ENCODE results near the gene RSRP1. TPM values are rescaled to one million over a fixed set of nuclear protein-coding genes. Genes with fewer than 3 reads are reported as not detected.

RSRP1 gene
- total and polyA plus RNA-seq, 2 of the 13 experiments (the other 11 are each of a cell fraction or from before 2014, with no cell fraction given): 43.9 to 52.8 TPM

DNA sequence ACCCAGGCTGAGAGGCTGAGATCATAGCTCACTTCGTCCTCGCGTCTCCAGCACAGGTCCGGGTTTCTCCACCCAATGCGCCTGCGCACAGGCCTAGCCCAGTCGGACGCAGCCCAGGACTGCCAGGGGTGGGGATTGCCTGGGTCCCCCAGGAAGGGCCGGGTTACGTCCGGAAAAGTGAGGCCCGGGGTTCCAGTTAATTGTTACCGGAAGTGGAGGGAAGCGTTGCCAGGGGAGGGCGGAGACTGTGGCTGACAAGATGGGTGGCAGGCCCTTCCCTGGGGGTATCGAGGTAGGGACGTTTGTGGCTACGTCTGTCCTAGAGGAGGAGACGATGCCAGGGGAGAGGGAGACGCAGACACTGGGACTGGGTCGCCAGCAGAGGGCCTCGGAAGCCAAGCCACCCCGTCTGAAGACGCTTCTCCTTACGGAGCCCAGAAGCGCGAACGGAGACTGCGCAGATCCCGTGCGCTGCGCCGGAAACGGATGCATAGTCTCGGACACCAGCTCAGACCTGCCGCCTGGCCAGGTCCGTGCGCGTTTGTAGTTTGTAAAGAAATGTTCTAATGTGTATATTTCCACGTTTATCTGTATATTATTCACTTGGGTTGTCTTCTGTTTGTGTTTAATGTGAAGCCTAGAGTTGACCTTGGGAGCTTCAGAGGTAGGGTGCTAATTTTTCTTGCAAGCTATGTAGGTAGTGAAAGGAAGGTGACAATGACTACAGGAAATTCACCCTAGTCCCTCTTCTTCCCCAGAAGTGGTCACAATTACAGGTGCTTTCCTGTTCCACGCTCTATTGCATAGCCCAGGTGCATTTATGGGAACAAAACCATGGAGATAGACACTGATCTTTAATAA is 7.3 kb downstream of the RSRP1 start (continued):
- TF ChIP-seq, protein P1, sequence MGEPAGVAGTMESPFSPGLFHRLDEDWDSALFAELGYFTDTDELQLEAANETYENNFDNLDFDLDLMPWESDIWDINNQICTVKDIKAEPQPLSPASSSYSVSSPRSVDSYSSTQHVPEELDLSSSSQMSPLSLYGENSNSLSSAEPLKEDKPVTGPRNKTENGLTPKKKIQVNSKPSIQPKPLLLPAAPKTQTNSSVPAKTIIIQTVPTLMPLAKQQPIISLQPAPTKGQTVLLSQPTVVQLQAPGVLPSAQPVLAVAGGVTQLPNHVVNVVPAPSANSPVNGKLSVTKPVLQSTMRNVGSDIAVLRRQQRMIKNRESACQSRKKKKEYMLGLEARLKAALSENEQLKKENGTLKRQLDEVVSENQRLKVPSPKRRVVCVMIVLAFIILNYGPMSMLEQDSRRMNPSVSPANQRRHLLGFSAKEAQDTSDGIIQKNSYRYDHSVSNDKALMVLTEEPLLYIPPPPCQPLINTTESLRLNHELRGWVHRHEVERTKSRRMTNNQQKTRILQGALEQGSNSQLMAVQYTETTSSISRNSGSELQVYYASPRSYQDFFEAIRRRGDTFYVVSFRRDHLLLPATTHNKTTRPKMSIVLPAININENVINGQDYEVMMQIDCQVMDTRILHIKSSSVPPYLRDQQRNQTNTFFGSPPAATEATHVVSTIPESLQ (CRISPR knock-in tag; conservative IDR thresholded peaks at IDR 0.05): no peak
- no peak for TF ChIP-seq TSC22D2 (CRISPR knock-in tag; IDR thresholded peaks at IDR 0.05; ENCODE audit: borderline replicate concordance)
- peak; percentile 22; the same call in 1 of the 2 replicates for TF ChIP-seq ZFP37 (CRISPR knock-in tag; IDR thresholded peaks at IDR 0.05; ENCODE audit: borderline replicate concordance)
- TF ChIP-seq ZBTB7A (CRISPR knock-in tag; IDR thresholded peaks at IDR 0.05): no peak
- TF ChIP-seq, protein P2, sequence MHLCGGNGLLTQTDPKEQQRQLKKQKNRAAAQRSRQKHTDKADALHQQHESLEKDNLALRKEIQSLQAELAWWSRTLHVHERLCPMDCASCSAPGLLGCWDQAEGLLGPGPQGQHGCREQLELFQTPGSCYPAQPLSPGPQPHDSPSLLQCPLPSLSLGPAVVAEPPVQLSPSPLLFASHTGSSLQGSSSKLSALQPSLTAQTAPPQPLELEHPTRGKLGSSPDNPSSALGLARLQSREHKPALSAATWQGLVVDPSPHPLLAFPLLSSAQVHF (CRISPR knock-in tag; IDR thresholded peaks at IDR 0.05): no peak
- TF ChIP-seq ONECUT2 (CRISPR knock-in tag; IDR thresholded peaks at IDR 0.05): no peak
- TF ChIP-seq PPARG (CRISPR knock-in tag; conservative IDR thresholded peaks at IDR 0.05): no peak
- no peak for TF ChIP-seq RBM39 (IDR thresholded peaks at IDR 0.05; ENCODE audit: low read depth, low read length, poor library complexity, severe bottlenecking)
- TF ChIP-seq, protein P3, sequence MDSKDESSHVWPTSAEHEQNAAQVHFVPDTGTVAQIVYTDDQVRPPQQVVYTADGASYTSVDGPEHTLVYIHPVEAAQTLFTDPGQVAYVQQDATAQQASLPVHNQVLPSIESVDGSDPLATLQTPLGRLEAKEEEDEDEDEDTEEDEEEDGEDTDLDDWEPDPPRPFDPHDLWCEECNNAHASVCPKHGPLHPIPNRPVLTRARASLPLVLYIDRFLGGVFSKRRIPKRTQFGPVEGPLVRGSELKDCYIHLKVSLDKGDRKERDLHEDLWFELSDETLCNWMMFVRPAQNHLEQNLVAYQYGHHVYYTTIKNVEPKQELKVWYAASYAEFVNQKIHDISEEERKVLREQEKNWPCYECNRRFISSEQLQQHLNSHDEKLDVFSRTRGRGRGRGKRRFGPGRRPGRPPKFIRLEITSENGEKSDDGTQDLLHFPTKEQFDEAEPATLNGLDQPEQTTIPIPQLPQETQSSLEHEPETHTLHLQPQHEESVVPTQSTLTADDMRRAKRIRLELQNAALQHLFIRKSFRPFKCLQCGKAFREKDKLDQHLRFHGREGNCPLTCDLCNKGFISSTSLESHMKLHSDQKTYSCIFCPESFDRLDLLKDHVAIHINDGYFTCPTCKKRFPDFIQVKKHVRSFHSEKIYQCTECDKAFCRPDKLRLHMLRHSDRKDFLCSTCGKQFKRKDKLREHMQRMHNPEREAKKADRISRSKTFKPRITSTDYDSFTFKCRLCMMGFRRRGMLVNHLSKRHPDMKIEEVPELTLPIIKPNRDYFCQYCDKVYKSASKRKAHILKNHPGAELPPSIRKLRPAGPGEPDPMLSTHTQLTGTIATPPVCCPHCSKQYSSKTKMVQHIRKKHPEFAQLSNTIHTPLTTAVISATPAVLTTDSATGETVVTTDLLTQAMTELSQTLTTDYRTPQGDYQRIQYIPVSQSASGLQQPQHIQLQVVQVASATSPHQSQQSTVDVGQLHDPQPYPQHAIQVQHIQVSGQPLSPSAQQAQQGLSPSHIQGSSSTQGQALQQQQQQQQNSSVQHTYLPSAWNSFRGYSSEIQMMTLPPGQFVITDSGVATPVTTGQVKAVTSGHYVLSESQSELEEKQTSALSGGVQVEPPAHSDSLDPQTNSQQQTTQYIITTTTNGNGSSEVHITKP (CRISPR knock-in tag; IDR thresholded peaks at IDR 0.05; ENCODE audit: low read depth): no peak
- TF ChIP-seq PCBP2 (optimal IDR thresholded peaks at IDR 0.05; ENCODE audit: low read depth, low read length, poor library complexity, severe bottlenecking): no peak
- TF ChIP-seq ZNF577 (CRISPR knock-in tag; IDR thresholded peaks at IDR 0.05; ENCODE audit: borderline replicate concordance, low read depth): no peak
- TF ChIP-seq ZNF225 (CRISPR knock-in tag; IDR thresholded peaks at IDR 0.05): no peak
- no peak for TF ChIP-seq DNMT1 (CRISPR knock-in tag; IDR thresholded peaks at IDR 0.05)
- TF ChIP-seq, protein P4, sequence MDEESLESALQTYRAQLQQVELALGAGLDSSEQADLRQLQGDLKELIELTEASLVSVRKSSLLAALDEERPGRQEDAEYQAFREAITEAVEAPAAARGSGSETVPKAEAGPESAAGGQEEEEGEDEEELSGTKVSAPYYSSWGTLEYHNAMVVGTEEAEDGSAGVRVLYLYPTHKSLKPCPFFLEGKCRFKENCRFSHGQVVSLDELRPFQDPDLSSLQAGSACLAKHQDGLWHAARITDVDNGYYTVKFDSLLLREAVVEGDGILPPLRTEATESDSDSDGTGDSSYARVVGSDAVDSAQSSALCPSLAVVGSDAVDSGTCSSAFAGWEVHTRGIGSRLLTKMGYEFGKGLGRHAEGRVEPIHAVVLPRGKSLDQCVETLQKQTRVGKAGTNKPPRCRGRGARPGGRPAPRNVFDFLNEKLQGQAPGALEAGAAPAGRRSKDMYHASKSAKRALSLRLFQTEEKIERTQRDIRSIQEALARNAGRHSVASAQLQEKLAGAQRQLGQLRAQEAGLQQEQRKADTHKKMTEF (CRISPR knock-in tag; IDR thresholded peaks at IDR 0.05): peak; percentile 64
- TF ChIP-seq NCOA2 (CRISPR knock-in tag; IDR thresholded peaks at IDR 0.05): peak; percentile 27
- TF ChIP-seq RFXAP (CRISPR knock-in tag; IDR thresholded peaks at IDR 0.05; ENCODE audit: borderline replicate concordance): peak; percentile 37; the same call in 1 of the 2 replicates
- no peak for TF ChIP-seq ZNF24 (IDR thresholded peaks at IDR 0.05)
- TF ChIP-seq CBX1 (IDR thresholded peaks at IDR 0.05; ENCODE audit: low read depth): peak; percentile 44
- TF ChIP-seq ATF1 (CRISPR knock-in tag; IDR thresholded peaks at IDR 0.05): no peak
- TF ChIP-seq, protein P5, sequence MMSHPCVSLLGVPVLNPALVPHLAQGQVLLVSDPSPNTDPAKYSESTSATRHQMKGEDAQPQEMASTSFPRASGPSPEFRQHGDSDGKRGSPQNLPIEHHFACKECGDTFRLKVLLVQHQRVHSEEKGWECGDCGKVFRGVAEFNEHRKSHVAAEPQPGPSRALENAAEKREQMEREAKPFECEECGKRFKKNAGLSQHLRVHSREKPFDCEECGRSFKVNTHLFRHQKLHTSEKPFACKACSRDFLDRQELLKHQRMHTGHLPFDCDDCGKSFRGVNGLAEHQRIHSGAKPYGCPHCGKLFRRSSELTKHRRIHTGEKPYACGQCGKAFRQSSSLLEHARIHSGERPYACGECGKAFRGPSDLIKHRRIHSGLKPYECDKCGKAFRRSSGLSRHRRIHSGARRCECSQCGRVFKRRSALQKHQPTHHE (CRISPR knock-in tag; IDR thresholded peaks at IDR 0.05; ENCODE audit: borderline replicate concordance): peak; percentile 50; the same call in 1 of the 2 replicates
